Measurements from ENCODE around the gene PLCL1.
"Not testable (repeated sequence)": the region's sequence is repeated elsewhere in the genome, so short reads cannot be mapped to it uniquely, and the experiment has no call there.

The PLCL1 gene

GRCh38 chr2:198137733-198138132 is 333.3 kb downstream of the PLCL1 start:
- no peak for DNase-seq

DNA sequence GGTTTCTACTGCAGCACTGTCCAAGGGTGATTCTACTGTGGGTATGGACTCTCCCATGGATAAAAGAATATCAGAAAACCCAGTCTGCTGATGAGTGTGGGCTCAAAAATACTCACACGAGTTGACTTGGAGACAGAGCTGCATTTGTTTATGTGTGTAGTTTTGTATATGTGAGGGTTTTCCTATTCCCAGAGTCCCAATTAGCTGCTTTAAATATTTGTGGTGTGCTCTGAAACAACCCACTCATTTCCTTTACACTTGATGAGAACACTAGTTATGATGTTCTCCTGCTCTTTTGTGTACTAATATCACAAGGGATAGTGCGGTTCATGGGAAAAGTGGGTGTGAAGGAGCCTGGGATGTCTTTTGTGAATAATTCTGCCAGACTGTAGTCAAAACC is 337.3 kb downstream of the PLCL1 start:
- DNase-seq = no peak

DNA sequence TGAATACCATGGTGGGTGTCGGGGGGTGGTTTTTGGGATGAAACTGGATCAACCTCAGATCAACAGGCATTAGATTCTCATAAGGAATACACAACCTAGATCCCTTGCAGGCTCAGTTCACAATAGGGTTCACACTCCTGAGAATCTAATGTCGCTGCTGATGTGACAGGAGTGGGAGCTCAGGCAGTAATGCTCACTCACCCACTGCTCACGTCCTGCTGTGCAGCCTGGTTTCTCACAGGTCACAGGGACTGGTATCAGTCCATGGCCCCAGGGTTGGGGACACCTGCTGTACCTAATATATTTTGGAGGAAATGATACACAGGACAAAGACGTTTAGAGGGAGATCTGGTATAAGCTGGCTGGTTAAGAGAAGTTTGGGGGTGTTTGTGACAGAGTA is 338.8 kb downstream of the PLCL1 start:
- no peak for DNase-seq

GRCh38 chr2:198143793-198144192 is 339.4 kb downstream of the PLCL1 start:
- DNase-seq = no peak

GRCh38 chr2:198144660-198145059 is 340.3 kb downstream of the PLCL1 start:
- no peak for DNase-seq

GRCh38 chr2:198146346-198146940 is 342.1 kb downstream of the PLCL1 start:
- no peak for DNase-seq

DNA sequence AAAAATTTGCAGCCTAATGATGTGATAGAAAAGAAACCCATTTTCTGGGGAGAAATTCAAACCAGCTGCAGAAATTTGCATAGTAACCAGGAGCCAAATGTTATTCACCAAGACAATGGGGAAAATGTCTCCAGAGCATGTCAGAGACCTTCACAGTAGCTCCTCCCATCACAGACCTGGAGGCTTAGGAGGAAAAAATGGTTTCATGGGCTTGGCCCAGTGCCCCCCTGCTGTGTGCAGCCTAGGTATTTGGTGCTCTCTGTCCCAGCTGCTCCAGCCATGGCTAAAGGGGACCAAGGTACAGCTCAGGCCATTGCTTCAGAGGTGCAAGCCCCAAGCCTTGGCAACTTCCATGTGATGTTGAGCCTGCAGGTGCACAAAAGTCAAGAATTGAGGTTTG is 352.9 kb downstream of the PLCL1 start:
- DNase-seq = no peak

GRCh38 chr2:198161151-198161550 is 356.8 kb downstream of the PLCL1 start:
- no peak for DNase-seq

DNA sequence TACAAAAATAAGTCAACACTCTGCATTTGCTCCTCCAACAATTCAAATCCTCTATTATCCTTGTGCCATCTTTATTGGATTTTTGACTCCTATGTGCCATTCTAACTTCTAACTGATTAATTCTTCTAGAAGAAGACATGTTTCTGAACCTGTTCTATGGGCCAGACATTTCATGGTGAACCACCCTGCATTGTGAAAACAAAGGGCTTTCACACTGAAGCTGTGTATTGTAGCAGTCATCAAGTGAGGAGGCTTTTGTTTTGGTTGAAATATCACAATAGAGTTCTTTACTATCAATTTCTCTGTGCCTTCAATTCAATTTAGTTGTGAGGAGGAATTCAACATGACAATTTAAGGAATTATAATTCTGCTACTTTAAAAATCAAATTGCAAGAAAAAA is 357.9 kb downstream of the PLCL1 start:
- no peak for DNase-seq

- DNase-seq = no peak
Observed at GRCh38 chr2:198164843-198165242, 360.4 kb downstream of the PLCL1 start.

GRCh38 chr2:198165289-198165688 is 360.9 kb downstream of the PLCL1 start:
- DNase-seq = no peak

GRCh38 chr2:198167346-198167745 is 363.0 kb downstream of the PLCL1 start:
- no peak for DNase-seq

DNA sequence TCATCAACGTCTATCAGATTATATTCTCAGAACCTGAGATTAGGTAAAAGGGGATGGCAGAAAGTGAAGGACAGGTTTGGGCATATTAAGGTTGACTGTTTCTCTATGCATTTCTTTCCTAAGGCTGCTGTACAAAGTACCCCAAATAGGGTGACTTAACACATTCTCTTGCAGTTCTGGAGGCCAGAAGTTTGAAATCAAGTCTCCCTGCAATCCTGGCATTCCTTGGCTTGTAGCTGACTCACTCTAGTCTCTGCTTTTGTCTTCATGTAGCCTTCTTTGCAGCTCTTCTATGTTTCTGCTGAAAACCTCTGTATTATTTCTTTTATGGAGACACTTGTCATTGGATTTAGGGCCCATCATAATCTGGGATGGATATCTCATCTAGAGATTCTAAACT is 364.3 kb downstream of the PLCL1 start:
- DNase-seq = no peak

- no peak for DNase-seq
Observed at GRCh38 chr2:198173242-198173641, 368.8 kb downstream of the PLCL1 start.

DNA sequence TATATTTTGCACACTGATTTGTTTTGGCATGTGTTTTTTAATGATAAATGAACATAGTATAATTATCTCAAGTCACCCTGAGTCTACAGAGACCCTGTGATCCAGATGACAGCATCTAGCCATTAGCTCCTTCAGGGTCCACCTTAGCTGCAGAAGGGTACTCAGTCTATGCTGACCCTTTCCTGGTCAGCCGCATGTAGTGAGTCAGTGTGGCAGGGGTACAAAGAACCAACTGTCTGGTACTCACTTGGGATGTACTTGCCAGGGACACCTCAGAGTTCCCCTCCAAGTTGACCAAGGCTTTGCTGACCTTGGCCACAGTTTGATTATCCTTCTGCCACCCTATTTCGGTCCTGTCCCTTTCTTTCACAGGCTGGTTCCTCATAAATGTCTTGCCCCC is 369.5 kb downstream of the PLCL1 start:
- no peak for DNase-seq

GRCh38 chr2:198175271-198175670 is 370.9 kb downstream of the PLCL1 start:
- no peak for DNase-seq

DNA sequence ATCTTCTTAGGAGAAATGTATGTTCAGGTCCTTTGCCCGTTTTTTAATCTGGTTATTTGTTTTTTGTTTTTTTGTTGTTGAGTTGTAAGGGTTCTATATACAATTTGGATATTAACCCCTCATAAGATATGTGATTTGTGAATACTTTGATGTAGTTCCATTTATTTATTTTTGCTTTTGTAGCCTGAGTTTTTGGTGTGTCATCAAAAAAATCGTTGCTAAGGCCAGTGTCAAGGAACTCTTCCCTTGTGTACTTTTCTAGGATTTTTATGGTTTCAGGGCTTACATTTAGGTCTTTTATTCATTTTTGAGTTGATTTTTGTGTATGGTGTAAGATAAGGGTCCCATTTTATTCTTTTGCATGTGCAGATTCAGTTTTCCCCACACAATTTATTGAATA is 372.6 kb downstream of the PLCL1 start:
- DNase-seq = no peak

DNA sequence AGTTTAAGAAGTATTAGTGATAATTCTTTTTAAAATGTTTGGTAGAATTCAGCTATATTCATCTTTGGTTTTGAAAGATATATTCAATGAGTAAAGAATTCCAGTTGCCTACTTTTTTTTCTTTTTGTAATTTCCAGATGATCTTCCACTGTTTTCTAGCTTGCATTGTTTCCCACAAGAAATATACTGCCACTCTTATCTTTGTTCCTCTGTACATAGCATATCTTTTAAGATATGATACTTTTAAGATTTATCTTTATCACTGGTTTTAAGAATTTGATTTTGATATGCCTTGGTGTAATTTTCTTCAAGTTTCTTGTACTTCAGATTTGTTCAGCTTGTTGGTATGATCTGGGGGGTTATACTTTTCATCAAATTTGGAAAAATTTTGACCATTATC is 374.4 kb downstream of the PLCL1 start:
- DNase-seq = no peak

- DNase-seq = no peak
Observed at GRCh38 chr2:198186257-198186656, 381.9 kb downstream of the PLCL1 start.

- DNase-seq = no peak
Observed at GRCh38 chr2:198187841-198188240, 383.4 kb downstream of the PLCL1 start.

DNA sequence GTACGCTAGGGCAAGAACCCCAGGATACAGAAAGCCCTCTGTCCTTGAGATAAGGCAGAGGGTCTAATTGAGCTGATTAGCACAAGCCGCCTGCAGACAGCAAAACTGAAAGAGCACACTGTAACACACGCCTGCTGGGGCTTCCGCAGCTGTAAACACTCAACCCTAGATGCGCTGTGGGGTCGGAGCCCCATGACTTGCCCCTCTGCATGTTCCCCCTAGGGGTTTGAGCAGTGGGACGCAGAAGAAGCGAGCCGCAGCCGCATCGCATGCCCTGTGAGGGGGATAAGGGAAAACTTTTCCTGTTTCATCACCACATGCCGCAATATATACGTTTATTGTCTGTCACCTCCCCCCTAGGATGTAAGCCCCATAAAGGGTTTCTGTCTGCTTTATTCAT is 384.6 kb downstream of the PLCL1 start:
- DNase-seq = no peak

DNA sequence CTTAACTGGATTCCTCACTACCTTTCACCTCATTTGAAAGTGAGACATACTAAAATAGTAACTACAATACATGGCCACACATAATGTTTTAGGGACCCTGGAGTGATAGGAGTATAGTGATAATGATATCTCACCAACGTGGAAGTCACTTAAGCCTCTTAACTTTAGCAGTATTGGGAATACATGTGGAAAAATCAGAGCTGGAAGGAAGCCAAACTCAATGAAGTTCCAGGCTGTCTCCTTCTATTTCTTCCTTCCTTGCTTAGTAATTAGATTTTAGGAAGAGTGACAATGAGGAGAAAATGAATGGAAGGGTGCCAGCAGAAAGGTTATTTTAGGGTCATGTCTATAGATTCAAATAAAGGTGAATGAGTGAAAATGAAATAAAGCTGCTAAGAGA is 387.3 kb downstream of the PLCL1 start:
- no peak for DNase-seq

DNA sequence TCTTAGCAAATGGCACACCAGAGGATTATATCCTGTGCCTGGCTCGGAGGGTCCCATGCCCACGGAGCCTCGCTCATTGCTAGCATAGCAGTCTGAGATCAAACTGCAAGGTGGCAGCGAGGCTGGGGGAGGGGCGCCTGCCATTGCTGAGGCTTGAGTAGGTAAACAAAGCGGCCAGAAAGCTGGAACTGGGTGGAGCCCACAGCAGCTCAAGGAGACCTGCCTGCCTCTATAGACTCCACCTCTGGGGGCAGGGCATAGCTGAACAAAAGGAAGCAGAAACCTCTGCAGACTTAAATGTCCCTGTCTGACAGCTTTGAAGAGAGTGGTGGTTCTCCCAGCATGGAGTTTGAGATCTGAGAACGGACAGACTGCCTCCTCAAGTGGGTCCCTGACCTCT is 392.2 kb downstream of the PLCL1 start:
- not testable (repeated sequence) for DNase-seq
